OCI-LY1 (cell line): ENCODE results near the gene TENT4A.

Source experiments
- CTCF ChIP-seq: fragments of 200-600 bp; sonication (generic), shearing (Covaris generic); IDR thresholded peaks from 2 replicates; pipeline ENCODE4 v1.5.1; 2017; ENCODE audit warnings: mild to moderate bottlenecking, antibody characterized with exemption, low read length, moderate library complexity, mixed read lengths
- EZH2 ChIP-seq: fragments of 200-600 bp; sonication (generic), shearing (Covaris generic); IDR thresholded peaks from 2 replicates; pipeline ENCODE4 v1.8.0; 2017; ENCODE audit warnings: borderline replicate concordance, mixed run types, mild to moderate bottlenecking, antibody characterized with exemption, low read length, moderate library complexity, mixed read lengths

- TF ChIP-seq CTCF (no peak), EZH2 (no peak)
These were observed 38.3 kb upstream of the TENT4A start for GRCh38 chr5:6674886-6675285.
